Uterus (tissue), 2 donors: ENCODE results near the gene R3HCC1L.

ENCODE experiments used
- POLR2A ChIP-seq, 2 donors: fragments of 450-650 bp; IDR thresholded peaks; one replicate each; pipeline ENCODE4 v1.6.1; 2016; ENCODE audit warnings: antibody characterized with exemption in 2 of 2, mild to moderate bottlenecking in 1 of 2, moderate library complexity in 1 of 2
- TF ChIP-seq, protein P1 (sequence below), 4 experiments: fragments of 200-600 bp in 2 of 4; fragments of 450-650 bp in 2 of 4; sonication (generic) in 2 of 4; IDR thresholded peaks; one replicate each; pipeline ENCODE4 v1.5.1; 2016 to 2019; ENCODE audit warnings: antibody characterized with exemption in 4 of 4, mild to moderate bottlenecking in 2 of 4, moderate library complexity in 1 of 4

DNA sequence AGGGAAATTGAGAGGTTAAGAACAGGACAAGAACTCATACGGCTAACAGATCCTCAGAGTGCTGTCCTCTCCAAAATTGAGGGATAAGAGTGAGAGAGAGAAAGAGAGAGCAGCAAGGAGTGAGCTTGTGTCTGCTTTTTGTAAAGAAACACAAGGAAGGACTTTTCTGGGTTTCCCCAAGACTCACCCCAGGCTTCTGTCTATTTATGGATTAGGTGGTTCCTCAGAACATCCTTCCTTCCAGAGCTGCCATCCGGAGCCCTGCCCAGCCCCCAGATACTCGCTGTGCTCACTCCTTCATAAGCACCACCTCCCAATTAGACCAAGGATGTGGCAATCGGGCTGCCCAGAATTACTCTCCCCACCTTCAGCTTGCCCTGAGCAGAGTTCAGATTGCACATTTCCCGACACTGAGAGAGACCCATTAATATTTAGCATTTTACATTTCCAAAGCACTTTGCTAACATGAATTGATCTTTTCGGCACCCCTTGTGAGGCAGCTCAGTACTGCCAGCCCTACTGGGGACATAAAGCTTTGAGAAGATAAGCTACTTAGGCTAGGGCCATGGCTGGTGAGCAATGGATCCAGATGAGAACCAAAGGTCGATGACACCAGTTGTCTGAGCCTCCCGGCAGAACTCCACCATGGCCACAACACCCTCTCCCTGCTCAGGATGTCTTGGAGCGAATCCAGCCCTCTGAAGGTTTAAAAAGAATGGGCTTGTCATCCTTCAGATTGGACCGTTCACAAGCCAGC lies 19.2 kb upstream of the R3HCC1L start:
- TF ChIP-seq, protein P1, sequence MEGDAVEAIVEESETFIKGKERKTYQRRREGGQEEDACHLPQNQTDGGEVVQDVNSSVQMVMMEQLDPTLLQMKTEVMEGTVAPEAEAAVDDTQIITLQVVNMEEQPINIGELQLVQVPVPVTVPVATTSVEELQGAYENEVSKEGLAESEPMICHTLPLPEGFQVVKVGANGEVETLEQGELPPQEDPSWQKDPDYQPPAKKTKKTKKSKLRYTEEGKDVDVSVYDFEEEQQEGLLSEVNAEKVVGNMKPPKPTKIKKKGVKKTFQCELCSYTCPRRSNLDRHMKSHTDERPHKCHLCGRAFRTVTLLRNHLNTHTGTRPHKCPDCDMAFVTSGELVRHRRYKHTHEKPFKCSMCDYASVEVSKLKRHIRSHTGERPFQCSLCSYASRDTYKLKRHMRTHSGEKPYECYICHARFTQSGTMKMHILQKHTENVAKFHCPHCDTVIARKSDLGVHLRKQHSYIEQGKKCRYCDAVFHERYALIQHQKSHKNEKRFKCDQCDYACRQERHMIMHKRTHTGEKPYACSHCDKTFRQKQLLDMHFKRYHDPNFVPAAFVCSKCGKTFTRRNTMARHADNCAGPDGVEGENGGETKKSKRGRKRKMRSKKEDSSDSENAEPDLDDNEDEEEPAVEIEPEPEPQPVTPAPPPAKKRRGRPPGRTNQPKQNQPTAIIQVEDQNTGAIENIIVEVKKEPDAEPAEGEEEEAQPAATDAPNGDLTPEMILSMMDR (IDR thresholded peaks at IDR 0.05), result no peak
- no peak for TF ChIP-seq POLR2A (IDR thresholded peaks at IDR 0.05)
